ENCODE results near the gene MGAT2. TPM values are rescaled to one million over a fixed set of nuclear protein-coding genes. Genes with fewer than 3 reads are reported as not detected.
"Not testable (repeated sequence)": the region's sequence is repeated elsewhere in the genome, so short reads cannot be mapped to it uniquely, and the experiment has no call there.

The MGAT2 gene
- total RNA-seq, 1 donor from 2014 or later, result 12.0 TPM

DNA sequence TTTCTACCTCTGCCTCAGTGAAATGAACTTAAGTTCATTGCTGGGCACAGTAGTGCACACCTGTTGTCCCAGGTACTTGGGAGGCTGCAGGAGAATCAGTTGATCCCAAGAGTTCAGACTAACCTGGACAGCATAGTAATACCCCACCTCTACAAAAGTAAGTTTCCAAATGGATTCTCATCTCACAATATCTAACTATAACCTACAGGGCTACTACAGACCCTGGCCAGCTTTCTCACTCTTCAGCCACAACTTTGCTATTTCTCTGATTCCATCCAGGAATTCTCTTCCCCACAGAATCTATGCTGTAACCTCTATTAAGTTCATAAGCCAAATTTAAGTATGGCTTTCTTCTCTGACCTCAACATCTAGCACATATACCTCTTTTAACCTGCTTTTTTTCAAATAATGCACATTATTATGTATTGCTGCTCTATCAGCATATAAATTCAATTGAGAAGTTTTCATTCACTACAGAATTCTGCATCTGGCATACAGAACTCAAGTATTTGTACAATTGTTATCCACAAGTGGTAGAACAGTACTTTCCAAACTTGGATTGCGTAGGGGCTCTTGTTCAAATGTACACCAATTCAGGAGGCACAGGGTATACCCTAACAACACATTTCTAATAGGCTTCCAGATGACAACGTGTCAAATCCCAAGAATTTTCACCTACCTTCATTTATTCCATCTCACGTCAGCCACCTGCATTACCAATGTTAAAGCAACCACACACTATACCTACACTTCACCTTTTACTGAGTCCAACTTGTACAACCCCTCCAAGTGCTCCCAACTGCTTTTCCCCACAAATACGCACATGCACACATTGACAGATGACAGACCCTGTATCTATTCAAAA lies 38.3 kb upstream of the MGAT2 start:
- Histone ChIP-seq H3K27me3 (ENCODE audit: low read depth) (no peaks in the 10 kb centered on the region), H3K36me3 (peaks cover 37% of the 10 kb centered on the region), H3K27ac (replicated peaks) (no peak overlapping the region), H3K4me1 (peaks cover 27% of the 10 kb centered on the region), H3K4me3 (no peak overlapping the region), H3K9me3 (replicated peaks) (no peaks in the 10 kb centered on the region)
- intact Hi-C loops (cut with micrococcal nuclease), result no loop called here
- no peak for DNase-seq
- TF ChIP-seq, protein P1, sequence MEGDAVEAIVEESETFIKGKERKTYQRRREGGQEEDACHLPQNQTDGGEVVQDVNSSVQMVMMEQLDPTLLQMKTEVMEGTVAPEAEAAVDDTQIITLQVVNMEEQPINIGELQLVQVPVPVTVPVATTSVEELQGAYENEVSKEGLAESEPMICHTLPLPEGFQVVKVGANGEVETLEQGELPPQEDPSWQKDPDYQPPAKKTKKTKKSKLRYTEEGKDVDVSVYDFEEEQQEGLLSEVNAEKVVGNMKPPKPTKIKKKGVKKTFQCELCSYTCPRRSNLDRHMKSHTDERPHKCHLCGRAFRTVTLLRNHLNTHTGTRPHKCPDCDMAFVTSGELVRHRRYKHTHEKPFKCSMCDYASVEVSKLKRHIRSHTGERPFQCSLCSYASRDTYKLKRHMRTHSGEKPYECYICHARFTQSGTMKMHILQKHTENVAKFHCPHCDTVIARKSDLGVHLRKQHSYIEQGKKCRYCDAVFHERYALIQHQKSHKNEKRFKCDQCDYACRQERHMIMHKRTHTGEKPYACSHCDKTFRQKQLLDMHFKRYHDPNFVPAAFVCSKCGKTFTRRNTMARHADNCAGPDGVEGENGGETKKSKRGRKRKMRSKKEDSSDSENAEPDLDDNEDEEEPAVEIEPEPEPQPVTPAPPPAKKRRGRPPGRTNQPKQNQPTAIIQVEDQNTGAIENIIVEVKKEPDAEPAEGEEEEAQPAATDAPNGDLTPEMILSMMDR (IDR thresholded peaks at IDR 0.05; ENCODE audit: borderline replicate concordance), result no peak

DNA sequence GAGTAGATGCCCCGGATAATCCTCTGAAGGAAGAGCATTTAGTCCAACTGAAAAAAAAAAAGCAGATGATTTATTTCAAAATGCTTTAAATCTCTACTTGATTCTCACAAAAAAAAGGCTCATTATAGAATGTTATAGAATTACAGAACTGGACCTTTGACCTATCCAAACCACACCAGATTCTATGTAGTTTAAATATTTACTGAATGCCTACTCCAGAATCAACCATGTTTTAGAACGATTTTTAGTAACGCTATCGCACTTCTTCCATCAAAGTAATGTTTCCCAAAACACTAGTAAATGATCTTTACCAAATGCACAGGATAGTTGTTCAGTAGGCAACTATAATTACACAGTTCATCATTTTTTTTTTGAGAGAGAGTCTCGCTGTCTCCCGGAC lies 37.0 kb upstream of the MGAT2 start:
- Histone ChIP-seq H3K27ac (replicated peaks) (no peak overlapping the region), H3K36me3 (peaks cover 33% of the 10 kb centered on the region), H3K4me3 (peak overlapping the region; percentile 86), H3K4me1 (peaks cover 27% of the 10 kb centered on the region), H3K27me3 (ENCODE audit: low read depth) (no peaks in the 10 kb centered on the region), H3K9me3 (replicated peaks) (no peaks in the 10 kb centered on the region)
- intact Hi-C loops (cut with micrococcal nuclease), result no loop called here
- no peak for DNase-seq
- TF ChIP-seq, protein P1 (IDR thresholded peaks at IDR 0.05; ENCODE audit: borderline replicate concordance), result no peak

DNA sequence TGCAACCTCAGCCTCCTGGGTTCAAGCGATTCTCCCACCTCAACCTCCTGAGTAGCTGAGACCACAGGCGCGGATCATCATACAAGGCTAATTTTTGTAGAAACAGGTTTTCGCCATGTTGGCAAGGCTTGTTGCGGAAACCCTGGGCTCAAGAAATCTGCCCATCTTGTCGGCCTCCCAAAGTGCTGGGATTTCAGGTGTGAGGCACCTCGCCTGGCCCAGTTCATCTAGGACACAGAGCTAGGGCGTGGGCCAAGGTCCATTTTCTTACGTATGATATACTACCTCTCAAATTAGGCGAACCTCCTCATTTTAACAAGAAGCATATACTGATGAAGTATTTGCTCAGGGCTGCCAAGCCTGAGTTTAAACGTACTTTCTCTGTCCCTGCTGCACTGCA lies 36.5 kb upstream of the MGAT2 start:
- TF ChIP-seq, protein P1 (IDR thresholded peaks at IDR 0.05; ENCODE audit: borderline replicate concordance), result no peak
- no peak for DNase-seq
- Histone ChIP-seq H3K27ac (replicated peaks) (no peak overlapping the region), H3K27me3 (ENCODE audit: low read depth) (no peaks in the 10 kb centered on the region), H3K9me3 (replicated peaks) (no peaks in the 10 kb centered on the region), H3K4me3 (peak overlapping the region; percentile 86), H3K4me1 (peaks cover 27% of the 10 kb centered on the region), H3K36me3 (peaks cover 33% of the 10 kb centered on the region)
- intact Hi-C loops (cut with micrococcal nuclease), result no loop called here

DNA sequence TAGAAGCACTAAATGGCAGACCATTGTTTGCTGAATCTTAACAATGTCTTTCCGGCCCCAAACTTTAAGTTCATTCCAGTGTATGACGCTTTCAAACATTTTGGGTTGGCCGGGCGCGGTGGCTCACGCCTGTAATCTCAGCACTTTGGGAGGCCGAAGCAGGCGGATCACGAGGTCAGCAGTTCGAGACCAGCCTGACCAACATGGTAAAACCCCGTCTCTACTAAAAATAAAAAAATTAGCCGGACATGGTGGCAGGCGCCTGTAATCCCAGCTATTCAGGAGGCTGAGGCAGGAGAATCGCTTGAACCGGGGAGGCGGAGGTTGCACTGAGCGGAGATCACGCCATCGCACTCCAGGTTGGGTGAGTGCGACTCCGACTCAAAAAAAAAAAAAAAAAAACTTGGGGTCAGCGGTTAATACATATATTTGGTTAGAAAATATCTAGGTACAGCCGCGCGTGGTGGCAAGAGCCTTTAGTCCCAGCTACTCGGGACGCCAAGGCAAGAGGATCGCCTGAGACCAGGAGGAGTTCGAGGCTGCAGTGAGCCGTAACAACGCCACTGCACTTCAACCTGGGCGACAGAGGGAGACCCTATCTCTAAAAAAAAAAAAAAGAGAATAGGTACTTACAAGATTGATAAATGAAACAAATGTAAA lies 35.5 kb upstream of the MGAT2 start:
- H3K36me3 ChIP-seq, result peaks cover 33% of the 10 kb centered on the region
- intact Hi-C loops (cut with micrococcal nuclease); DNase-seq; H3K9me3 ChIP-seq (replicated peaks); H3K27me3 ChIP-seq (ENCODE audit: low read depth): not testable (repeated sequence)
- H3K4me1 ChIP-seq, result peaks cover 27% of the 10 kb centered on the region
- H3K4me3 ChIP-seq, result peak overlapping the region; percentile 86
- H3K27ac ChIP-seq (replicated peaks), result peak overlapping the region; percentile 90

DNA sequence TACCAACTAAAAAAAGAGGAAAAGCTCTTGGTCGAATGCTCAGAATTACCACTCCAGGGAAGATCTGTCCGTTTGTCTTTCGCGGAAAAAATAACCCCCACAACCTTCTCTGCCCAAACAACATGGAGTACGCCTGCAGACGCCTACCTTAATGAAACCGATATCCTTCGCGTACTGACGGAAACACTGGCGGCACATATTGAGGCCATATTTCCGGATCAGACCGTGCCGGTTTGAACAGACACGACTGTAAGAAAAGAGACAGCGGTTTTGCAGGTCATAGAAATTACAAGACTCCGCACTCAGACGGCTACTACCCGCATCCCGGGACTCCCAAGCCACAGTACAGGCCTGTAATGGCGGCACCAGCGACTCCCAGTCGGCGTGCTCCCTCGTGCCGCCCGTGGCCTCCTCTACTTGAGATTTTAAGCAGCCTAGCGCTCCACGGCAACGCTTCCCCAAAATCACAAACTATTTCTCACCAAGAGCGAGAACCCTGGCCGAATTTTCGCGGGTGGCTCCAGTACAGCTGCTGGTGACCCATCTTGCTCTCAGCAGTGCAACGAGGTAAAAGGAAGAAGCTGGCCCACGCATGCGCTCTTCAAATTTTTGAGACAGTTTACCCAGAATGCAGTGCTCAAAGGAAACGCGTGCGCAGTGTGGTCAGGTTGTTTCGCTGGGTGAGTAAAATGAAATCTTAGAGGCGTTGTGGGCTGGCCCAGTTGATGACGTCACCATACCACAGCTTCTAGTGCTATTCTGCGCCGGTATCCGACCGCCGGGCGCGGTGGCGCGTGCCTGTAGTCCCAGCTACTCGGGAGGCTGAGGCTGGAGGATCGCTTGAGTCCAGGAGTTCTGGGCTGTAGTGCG lies 34.6 kb upstream of the MGAT2 start, which contains the start of gene RPS29:
RPS29 (minus strand) TSS at position 578 of the 870 bp plus-strand sequence; CDS start at position 544, 34 bp downstream.
- peak within 1 kb of the TSS; percentile 86 for H3K4me3 ChIP-seq
- no peaks in the 10 kb centered on the region for H3K27me3 ChIP-seq (ENCODE audit: low read depth)
- peak within 1 kb of the TSS; percentile 90 for H3K27ac ChIP-seq (replicated peaks)
- TF ChIP-seq, protein P1 (IDR thresholded peaks at IDR 0.05; ENCODE audit: borderline replicate concordance), result no peak
- H3K9me3 ChIP-seq (replicated peaks), result no peaks in the 10 kb centered on the region
- H3K36me3 ChIP-seq, result peaks cover 33% of the 10 kb centered on the region
- intact Hi-C loops (cut with micrococcal nuclease), result loop anchor here (2.0 kb wide), 1 partner anchor 35 kb away; the partner anchor contains the start of genes MGAT2 and RPL36AL
- DNase-seq, result peak; percentile 97
- peaks cover 27% of the 10 kb centered on the region for H3K4me1 ChIP-seq
